ENCODE results near the gene KLF6. TPM values are rescaled to one million over a fixed set of nuclear protein-coding genes. Genes with fewer than 3 reads are reported as not detected.

The KLF6 gene
- total and polyA plus RNA-seq, 2 of the 4 experiments (the other 2 are of a cell fraction), result 69.0 to 123 TPM

DNA sequence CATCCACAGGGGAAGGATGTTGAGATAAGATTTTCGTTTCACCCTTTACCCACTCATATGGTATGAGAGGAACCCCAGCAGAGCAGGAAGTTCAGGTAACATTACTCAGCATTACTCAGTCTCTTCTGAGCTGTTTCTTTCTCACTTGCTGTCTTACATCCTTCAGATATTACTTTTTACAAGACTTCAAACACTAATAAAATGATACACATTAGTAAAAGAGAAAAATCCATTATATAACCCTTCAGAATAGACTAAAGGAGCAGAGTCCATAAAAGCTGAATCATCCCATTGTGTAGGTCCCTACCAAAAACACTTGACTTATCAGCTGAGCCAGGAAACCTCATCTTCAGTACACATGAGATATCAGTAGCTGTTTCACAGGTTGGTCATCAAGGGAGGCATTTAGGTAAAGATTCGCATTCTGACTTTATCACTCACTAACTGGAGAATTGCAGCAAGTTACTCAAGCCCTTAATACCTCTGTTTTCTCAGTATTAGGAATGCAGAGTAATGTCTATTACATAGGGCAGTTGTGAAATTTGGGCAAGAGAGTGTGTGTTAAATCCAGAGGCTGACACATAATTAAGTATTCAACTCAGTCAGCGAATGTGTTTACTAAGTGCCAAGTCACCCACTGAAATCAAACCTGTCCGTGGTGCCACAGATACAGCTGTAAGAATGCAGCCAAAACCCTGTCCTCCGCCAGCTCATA, 44.7 kb downstream of the KLF6 start (continued):
- TF ChIP-seq CTCF (conservative IDR thresholded peaks at IDR 0.05; ENCODE audit: low read depth, low read length) (no peak), FOS (IDR thresholded peaks at IDR 0.05; ENCODE audit: low read depth, low read length) (no peak)

- BruUV-seq (replicated peaks), result no TSS peak
- H3K4ac ChIP-seq (ENCODE audit: low read depth, low read length), result no peak overlapping the region
- no peak overlapping the region for H4K5ac ChIP-seq (ENCODE audit: low read depth, low read length)
- no peak overlapping the region for H4K91ac ChIP-seq (ENCODE audit: insufficient read depth, low read depth, low read length)
- no peak overlapping the region for H3K14ac ChIP-seq (replicated peaks; ENCODE audit: low read depth, low read length)
- no peak overlapping the region for H3K27ac ChIP-seq (ENCODE audit: insufficient read depth, low read length)
- H3K4me2 ChIP-seq (ENCODE audit: low read depth, low read length), result no peak overlapping the region
- H2BK15ac ChIP-seq (ENCODE audit: low read depth, low read length), result no peak overlapping the region
- in situ Hi-C loops (cut with MboI; ENCODE audit: low sequenced_read_pairs) (no loop called here), dilution Hi-C loops (cut with HindIII; ENCODE audit: low sequenced_read_pairs, unreplicated experiment) (no loop called here), intact Hi-C loops (cut with micrococcal nuclease) (no loop called here)
- H2BK5ac ChIP-seq (ENCODE audit: low read depth, low read length, poor library complexity, severe bottlenecking), result no peak overlapping the region
- ChIA-PET CTCF (no interaction called here), POLR2A (ENCODE audit: unreplicated experiment) (no interaction called here)
- no peaks in the 10 kb centered on the region for H4K20me1 ChIP-seq (ENCODE audit: insufficient read depth, low read length)
- no peak for ATAC-seq (ENCODE audit: low read depth)
- H3K23ac ChIP-seq (ENCODE audit: low read depth, low read length), result no peak overlapping the region
- no CpG with 5 or more reads among the region's 1 CpG for WGBS, 2 experiments (ENCODE audit: extremely low coverage in 2 of 2, insufficient read length in 1 of 2)
- peak; percentile 85 for TF ChIP-seq CEBPB (IDR thresholded peaks at IDR 0.05; ENCODE audit: low read depth, low read length)
- TF ChIP-seq, protein P1, sequence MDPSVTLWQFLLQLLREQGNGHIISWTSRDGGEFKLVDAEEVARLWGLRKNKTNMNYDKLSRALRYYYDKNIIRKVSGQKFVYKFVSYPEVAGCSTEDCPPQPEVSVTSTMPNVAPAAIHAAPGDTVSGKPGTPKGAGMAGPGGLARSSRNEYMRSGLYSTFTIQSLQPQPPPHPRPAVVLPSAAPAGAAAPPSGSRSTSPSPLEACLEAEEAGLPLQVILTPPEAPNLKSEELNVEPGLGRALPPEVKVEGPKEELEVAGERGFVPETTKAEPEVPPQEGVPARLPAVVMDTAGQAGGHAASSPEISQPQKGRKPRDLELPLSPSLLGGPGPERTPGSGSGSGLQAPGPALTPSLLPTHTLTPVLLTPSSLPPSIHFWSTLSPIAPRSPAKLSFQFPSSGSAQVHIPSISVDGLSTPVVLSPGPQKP (IDR thresholded peaks at IDR 0.05; ENCODE audit: borderline replicate concordance, low read depth, low read length), result no peak
- TF ChIP-seq, protein P2, sequence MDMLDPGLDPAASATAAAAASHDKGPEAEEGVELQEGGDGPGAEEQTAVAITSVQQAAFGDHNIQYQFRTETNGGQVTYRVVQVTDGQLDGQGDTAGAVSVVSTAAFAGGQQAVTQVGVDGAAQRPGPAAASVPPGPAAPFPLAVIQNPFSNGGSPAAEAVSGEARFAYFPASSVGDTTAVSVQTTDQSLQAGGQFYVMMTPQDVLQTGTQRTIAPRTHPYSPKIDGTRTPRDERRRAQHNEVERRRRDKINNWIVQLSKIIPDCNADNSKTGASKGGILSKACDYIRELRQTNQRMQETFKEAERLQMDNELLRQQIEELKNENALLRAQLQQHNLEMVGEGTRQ (IDR thresholded peaks at IDR 0.05; ENCODE audit: low read depth, low read length), result no peak
- no peak for TF ChIP-seq MXI1 (IDR thresholded peaks at IDR 0.05; ENCODE audit: borderline replicate concordance, low read depth, low read length)
- no peak overlapping the region for H3K9ac ChIP-seq (ENCODE audit: low read depth, low read length)
- no peak overlapping the region for H2AK9ac ChIP-seq (replicated peaks; ENCODE audit: low read depth, low read length, poor library complexity)
- H3K4me3 ChIP-seq (ENCODE audit: insufficient read depth, low read depth, low read length), result no peak overlapping the region
- H2AK5ac ChIP-seq (ENCODE audit: low read depth, low read length), result no peak overlapping the region
- no peak overlapping the region for H2BK120ac ChIP-seq (ENCODE audit: low read depth, low read length)
- H3K27me3 ChIP-seq (ENCODE audit: control insufficient read depth, insufficient read depth, low read length), result no peaks in the 10 kb centered on the region
- H3K4me1 ChIP-seq (ENCODE audit: control insufficient read depth, insufficient read depth, low read length), result peaks cover 3% of the 10 kb centered on the region; the same call in 1 of the 2 replicates
- H3K9me1 ChIP-seq (ENCODE audit: insufficient read depth, low read length), result no peaks in the 10 kb centered on the region
- H3K79me1 ChIP-seq (ENCODE audit: low read depth in 1 of 2, low read length in 2 of 2), result no peaks in the 10 kb centered on the region
- H2AFZ ChIP-seq (replicated peaks; ENCODE audit: low read length, poor library complexity), result no peak overlapping the region
- H3K18ac ChIP-seq (ENCODE audit: low read depth, low read length), result no peak overlapping the region
- no peak overlapping the region for H2BK20ac ChIP-seq (ENCODE audit: low read depth, low read length)
- H3K9me3 ChIP-seq (ENCODE audit: control insufficient read depth, insufficient read depth, low read length), result no peaks in the 10 kb centered on the region
- H3K36me3 ChIP-seq (ENCODE audit: control insufficient read depth, insufficient read depth, low read length), result no peaks in the 10 kb centered on the region
- H3K56ac ChIP-seq (ENCODE audit: extremely low read depth, insufficient read depth, low read length), result no peak overlapping the region
- no peak overlapping the region for H4K8ac ChIP-seq (ENCODE audit: low read depth in 2 of 2, low read length in 2 of 2)
- DNase-seq, result no peak
These were observed 46.1 kb downstream of the KLF6 start for GRCh38 chr10:3738855-3739350.
